Natural killer cell treated with Interleukin-12 subunit alpha and Interleukin-12 subunit beta and Interleukin-15 and Interleukin-18, amount 100 ng/mL, for 72 hours (primary cell): ENCODE data around the gene HIP1. TPM values are rescaled to one million over a fixed set of nuclear protein-coding genes. Genes with fewer than 3 reads are reported as not detected.
A peak's percentile ranks its signal among the peaks of the same experiment; 100 is the strongest.
"Not testable (repeated sequence)": the region's sequence is repeated elsewhere in the genome, so short reads cannot be mapped to it uniquely, and the experiment has no call there.

Experiments used
- ATAC-seq, 2 donors: fragments of 150-1000 bp; cut with Tn5 transposase in 1 of 2; sonication (Bioruptor Pico), chemical (Tn5 transposase) in 1 of 2; 2 replicates each; pipeline ENCODE4 v1.10.0; 2021
- DNase-seq: peaks from one replicate; pipeline ENCODE4 v3.0.0; 2022; ENCODE audit warnings: low spot score
- H3K27ac Mint-ChIP-seq, 2 donors: 1 replicate in 1 of 2; 2 replicates in 1 of 2; pipeline ENCODE4 v1.8.0; 2022; ENCODE audit warnings: mixed read lengths in 2 of 2, mild to moderate bottlenecking in 1 of 2, moderate library complexity in 1 of 2
- H3K27me3 Mint-ChIP-seq, 2 donors: 1 replicate in 1 of 2; 2 replicates in 1 of 2; pipeline ENCODE4 v1.8.0; 2022; ENCODE audit warnings: mixed read lengths in 2 of 2
- H3K36me3 Mint-ChIP-seq: one replicate; pipeline ENCODE4 v1.8.0; 2022; ENCODE audit warnings: mixed read lengths
- H3K4me1 Mint-ChIP-seq, 2 donors: 1 replicate in 1 of 2; 2 replicates in 1 of 2; pipeline ENCODE4 v1.8.0; 2022; ENCODE audit warnings: low read depth in 2 of 2, mixed read lengths in 2 of 2, mild to moderate bottlenecking in 1 of 2
- H3K4me3 Mint-ChIP-seq: one replicate; pipeline ENCODE4 v1.8.0; 2022; ENCODE audit warnings: mixed read lengths
- H3K9me3 Mint-ChIP-seq: 2 replicates; pipeline ENCODE4 v1.8.0; 2022; ENCODE audit warnings: mixed read lengths
- total RNA-seq, 2 donors: library from RNA; stranded (reverse); gene quantifications; one replicate each; pipeline ENCODE4 v1.2.3, GENCODE V29; 2022

The HIP1 gene
- total RNA-seq, 2 donors from 2014 or later: 13.5 to 22.0 TPM

DNA sequence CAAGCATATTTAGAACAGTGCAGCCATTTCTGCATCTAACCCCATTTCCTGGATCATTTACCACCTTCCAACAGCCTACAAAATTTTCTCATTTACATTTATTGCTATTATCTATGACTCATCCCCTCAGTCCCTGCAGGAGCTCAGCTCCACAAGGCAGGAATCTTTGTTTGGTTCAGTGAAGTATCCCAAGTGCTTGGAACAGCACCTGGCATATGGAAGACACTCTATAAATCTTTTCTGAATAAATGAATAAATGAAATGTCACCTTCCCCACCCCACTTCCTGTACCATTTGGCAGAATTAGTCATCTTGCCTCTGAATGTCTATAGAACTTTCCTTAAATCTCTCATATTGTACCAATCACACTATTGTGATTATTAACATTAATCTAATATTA is 110.7 kb downstream of the HIP1 start:
- ATAC-seq (no peak), DNase-seq (no peak)
- Mint-ChIP-seq H3K36me3 (no peaks in the 10 kb centered on the region), H3K9me3 (peaks cover 5% of the 10 kb centered on the region), H3K4me3 (no peak overlapping the region), H3K27me3 (no peaks in the 10 kb centered on the region), H3K27ac (peak overlapping the region in 1 of 2 donors; percentile 12), H3K4me1 (peaks cover 25 to 32% of the 10 kb centered on the region in 2 donors)

DNA sequence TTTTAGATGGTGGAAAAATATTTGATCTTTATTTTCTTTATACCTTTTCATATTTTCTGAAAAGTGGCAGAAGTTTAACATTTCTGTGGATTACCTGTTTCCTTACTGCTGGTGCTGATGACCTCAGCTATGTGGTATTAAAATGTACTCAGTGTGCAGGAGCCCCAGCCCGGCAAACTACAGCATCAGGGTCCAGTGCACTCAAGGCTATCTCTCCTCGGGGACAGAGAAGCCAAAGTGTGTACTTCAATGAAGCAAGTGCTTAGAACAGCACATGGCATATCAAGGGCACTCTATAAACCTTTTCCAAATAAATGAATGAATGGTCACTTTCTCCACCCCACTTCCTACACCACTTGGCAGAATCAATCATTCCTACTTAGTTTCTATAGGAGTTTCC is 111.8 kb downstream of the HIP1 start:
- no peaks in the 10 kb centered on the region for H3K36me3 Mint-ChIP-seq
- ATAC-seq: no peak
- no peak overlapping the region for H3K4me3 Mint-ChIP-seq
- H3K27me3 Mint-ChIP-seq: no peaks in the 10 kb centered on the region
- DNase-seq: no peak
- H3K4me1 Mint-ChIP-seq: peaks cover 30% of the 10 kb centered on the region in 2 donors
- peaks cover 5% of the 10 kb centered on the region for H3K9me3 Mint-ChIP-seq
- no peak overlapping the region for H3K27ac Mint-ChIP-seq

DNA sequence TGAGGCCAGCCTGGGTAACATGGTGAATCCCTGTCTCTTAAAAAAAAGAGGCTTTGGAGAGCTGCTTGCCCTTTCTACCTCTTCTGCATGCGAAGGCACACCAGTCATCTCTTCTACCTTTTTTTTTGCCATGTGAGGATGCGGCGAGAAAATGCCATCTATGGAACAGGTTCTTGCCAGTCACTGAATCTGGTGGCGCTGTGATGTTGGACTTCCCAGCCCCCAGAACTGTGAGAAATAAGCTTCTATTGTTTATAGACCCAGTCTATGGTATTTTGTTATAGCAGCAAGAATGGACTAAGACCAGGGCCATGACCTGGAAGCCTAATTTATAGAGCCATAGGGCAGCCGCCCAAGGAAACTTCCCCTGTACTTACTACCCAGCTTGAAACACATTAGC is 112.9 kb downstream of the HIP1 start:
- Mint-ChIP-seq H3K36me3 (no peaks in the 10 kb centered on the region), H3K4me3 (no peak overlapping the region), H3K9me3 (peaks cover 5% of the 10 kb centered on the region), H3K27ac (peak overlapping the region in 1 of 2 donors; percentile 28), H3K27me3 (no peaks in the 10 kb centered on the region), H3K4me1 (peaks cover 38 to 41% of the 10 kb centered on the region in 2 donors)
- DNase-seq (no peak), ATAC-seq (no peak)

DNA sequence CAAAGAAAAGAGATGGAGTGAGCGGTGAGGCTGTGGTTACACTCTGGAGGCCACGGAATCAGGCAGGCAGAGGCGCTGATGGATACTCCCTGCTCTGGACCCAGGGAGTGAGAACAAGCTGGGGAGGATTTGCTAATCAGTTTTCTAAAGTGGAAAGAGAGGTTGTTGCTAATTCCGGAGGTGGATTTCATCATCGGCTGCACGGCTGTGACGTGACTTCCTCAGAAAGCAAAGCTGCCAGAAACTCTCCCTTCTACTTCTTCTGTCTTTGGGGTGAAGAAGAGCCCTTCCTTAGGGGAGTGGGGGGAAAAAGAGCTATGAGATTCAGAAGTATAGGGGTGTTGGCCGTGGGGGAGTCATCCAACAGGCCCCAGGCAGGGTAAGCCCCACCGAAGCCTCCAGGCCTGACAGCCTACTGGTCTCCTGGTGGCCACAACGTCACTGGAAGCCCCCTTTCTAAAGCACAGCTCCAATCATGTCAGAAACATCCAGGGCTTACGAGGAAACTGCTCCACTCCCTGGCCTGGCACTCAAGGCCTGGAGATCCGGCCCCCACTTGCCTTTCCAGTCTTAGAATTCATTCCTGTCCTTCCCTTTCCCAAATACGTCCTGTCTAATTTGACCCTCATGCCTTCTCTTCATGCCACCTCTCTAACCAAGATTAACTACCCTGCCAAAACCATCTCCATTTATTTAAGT is 114.5 kb downstream of the HIP1 start:
- ATAC-seq: peak; percentile 42 to 72
- Mint-ChIP-seq H3K27me3 (no peaks in the 10 kb centered on the region), H3K9me3 (peaks cover 5% of the 10 kb centered on the region), H3K36me3 (no peaks in the 10 kb centered on the region), H3K27ac (peak overlapping the region; percentile 22 to 52), H3K4me1 (peaks cover 47 to 52% of the 10 kb centered on the region in 2 donors), H3K4me3 (peak overlapping the region; percentile 61)
- DNase-seq: no peak

DNA sequence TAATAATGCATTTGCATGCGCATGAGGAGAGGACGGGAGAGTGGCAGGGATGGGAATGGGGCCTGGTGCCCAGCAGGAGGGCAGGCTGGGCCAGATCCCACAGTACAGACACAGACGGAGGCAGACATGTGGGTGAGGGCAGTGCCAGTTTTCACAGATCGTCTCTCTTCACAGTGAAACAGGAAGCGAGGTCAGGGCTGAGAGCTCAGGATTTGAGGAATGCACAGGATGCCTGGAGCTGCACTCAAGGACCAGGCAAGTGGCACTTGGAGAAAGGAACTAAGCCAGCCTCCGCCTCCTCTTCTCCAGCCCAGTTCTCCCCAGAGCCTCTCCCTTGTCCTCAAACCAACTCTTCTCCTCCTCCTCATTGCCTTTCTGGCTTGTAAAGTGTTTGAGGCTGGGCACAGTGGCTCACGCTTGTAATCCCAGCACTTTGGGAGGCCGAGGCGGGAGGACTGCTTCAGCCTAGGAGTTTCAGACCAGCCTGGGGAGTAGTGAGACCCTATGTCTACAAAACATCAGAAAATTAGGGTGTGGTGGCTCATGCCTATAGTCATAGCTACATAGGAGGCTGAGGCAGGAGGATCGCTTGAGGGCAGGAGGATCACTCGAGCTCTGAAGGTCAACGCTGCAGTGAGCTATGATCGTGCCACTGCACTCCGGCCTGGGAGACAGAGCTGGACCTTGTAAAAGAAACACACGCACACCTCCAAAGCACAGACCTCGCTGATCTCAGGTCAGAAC is 115.2 kb downstream of the HIP1 start:
- Mint-ChIP-seq H3K4me3 (peak overlapping the region; percentile 61), H3K27ac (peak overlapping the region; percentile 22 to 52), H3K27me3 (no peaks in the 10 kb centered on the region), H3K4me1 (peaks cover 49 to 52% of the 10 kb centered on the region in 2 donors), H3K36me3 (no peaks in the 10 kb centered on the region), H3K9me3 (peaks cover 5% of the 10 kb centered on the region)
- no peak for ATAC-seq
- DNase-seq: no peak

DNA sequence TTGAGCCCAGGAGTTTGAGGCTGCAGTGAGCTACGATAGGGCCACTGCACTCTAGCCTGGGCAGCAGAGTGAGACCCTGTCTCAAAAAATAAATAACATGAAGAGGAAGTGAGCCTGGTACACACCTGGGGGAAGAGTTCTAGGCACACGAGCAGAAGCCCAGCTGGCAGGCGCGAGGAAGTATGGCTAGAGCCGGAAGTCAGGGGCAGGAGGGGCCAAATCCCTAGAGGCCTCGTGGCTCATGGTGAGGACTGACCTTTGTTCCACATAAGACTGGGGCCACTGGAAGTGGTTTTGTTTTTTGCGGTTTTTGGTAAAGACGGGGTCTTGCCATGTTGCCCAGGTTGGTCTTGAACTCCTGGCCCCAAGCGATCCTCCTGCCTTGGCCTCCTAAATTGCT is 117.6 kb downstream of the HIP1 start:
- H3K4me1 Mint-ChIP-seq: peaks cover 55 to 61% of the 10 kb centered on the region in 2 donors

DNA sequence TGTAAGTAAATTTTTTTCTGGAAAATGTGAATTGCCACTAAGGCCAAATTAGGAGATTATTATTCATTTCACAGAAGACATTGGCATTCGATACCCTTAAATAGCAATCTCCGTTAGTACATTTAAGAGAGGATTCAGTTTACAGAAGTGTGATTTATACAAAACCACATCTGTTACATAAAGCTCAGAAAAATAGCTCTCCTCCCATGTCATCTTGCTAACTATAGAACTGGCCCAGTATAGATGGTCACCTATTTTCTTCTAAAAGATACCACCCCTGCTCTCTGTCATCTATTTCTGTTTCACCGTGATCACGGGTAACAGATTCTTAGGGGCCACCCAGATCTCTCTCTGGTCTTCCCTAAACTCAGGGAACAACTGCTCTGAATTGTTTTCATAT is 119.1 kb downstream of the HIP1 start:
- Mint-ChIP-seq H3K27ac (peak overlapping the region; percentile 83), H3K27me3 (no peaks in the 10 kb centered on the region), H3K4me3 (peak overlapping the region; percentile 74), H3K4me1 (peaks cover 54 to 61% of the 10 kb centered on the region in 2 donors), H3K9me3 (no peaks in the 10 kb centered on the region), H3K36me3 (no peaks in the 10 kb centered on the region)
- no peak for DNase-seq
- no peak for ATAC-seq

More for the DNA sequence above, 117.6 kb downstream of the HIP1 start:
- Mint-ChIP-seq H3K4me3 (peak overlapping the region; percentile 48), H3K36me3 (no peaks in the 10 kb centered on the region), H3K27me3 (no peaks in the 10 kb centered on the region), H3K9me3 (no peaks in the 10 kb centered on the region), H3K27ac (peak overlapping the region; percentile 83)
- DNase-seq (no peak), ATAC-seq (no peak)

DNA sequence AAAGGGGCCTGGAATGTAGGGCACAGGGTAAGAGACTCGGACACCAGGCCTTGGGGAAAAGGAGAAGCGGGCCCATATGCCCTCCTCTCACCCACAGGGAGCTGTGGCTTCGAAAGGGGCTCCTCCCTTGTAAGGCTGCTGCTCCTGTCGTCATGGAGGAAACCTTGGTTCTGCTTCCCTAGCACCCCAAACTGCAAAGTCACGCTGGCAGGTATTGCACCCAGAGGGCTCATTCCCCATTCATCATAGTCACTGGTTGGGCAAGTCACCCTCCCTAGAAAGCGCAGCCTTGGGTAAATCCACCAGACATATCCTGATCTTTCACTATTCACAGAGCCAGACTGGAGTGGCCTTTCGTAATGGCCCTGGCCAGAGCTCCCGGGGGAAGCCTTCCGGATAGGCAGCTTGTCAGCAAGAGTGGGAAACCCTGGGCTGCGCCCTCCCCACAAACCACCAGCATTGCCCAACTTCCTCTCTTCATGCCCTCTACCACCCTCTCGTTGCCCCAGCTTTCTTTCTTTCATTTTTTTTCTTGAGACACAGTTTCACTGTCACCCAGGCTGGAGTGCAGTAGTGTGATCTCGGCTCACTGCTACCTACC is 121.0 kb downstream of the HIP1 start:
- DNase-seq: peak; percentile 93
- H3K9me3 Mint-ChIP-seq: no peaks in the 10 kb centered on the region

DNA sequence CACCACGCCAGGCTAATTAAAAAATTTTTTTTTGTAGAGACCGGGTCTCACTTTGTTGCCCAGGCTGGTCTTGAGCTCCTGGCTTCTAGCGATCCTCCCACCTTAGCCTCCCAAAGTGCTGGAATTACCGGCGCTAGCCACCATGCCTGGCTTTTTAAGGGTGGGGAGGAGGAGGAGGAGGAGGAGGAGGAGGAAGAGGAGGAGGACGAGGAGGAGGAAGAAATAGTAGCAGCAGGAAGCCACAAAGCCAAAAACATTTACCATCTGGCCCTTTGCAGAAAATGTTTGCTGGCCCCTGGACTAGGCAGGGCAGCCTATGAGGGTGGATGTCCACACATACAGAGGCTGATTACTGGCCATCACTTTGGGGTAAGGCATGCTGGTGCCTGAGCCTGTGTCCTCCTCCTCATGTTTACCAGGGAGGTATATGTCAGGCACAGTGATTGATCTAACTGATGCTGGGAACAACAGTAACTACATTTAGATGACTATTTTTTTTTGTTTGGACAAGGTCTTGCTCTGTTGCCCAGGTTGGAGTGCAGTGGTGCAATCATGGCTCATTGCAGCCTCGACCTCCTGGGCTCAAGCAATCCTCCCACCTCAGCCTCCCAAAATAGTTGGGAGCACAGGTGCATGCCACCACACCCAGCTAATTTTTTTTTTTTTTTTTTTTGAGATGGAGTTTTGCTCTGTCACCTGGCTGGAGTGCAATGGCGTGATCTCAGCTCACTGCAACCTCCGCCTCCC is 122.1 kb downstream of the HIP1 start:
- Mint-ChIP-seq H3K36me3 (no peaks in the 10 kb centered on the region), H3K9me3 (no peaks in the 10 kb centered on the region), H3K4me3 (peak overlapping the region; percentile 25), H3K27ac (peak overlapping the region; percentile 83), H3K27me3 (no peaks in the 10 kb centered on the region), H3K4me1 (peaks cover 41 to 47% of the 10 kb centered on the region in 2 donors)
- no peak for ATAC-seq
- no peak for DNase-seq

More for the DNA sequence above, 121.0 kb downstream of the HIP1 start:
- Mint-ChIP-seq H3K27me3 (no peaks in the 10 kb centered on the region), H3K27ac (peak overlapping the region; percentile 83), H3K4me1 (peaks cover 43 to 55% of the 10 kb centered on the region in 2 donors), H3K4me3 (peak overlapping the region; percentile 74), H3K36me3 (no peaks in the 10 kb centered on the region)
- peak; percentile 96 for ATAC-seq

DNA sequence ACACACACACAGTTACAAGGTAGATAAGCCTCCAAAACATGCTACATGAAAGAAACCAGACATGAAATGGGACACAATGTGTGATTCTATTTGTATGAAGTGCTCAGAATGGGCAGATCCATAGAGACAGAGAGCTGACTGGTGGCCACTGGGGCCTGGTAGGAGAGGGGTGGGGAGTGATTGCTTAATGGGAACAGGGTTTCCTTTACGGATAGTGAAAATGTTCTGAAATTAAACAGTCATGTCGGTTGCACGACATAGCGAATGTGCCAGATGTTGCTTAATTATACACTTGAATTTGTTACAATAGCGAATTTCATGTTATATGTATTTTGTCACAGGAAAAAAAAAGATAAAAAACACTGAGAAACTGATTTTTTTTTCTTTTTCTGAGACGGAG is 124.3 kb downstream of the HIP1 start:
- H3K9me3 Mint-ChIP-seq: no peaks in the 10 kb centered on the region
- DNase-seq (no peak), ATAC-seq (no peak)
- no peaks in the 10 kb centered on the region for H3K27me3 Mint-ChIP-seq
- no peak overlapping the region for H3K4me3 Mint-ChIP-seq
- H3K4me1 Mint-ChIP-seq: peaks cover 23 to 27% of the 10 kb centered on the region in 2 donors
- no peak overlapping the region for H3K27ac Mint-ChIP-seq
- no peaks in the 10 kb centered on the region for H3K36me3 Mint-ChIP-seq

DNA sequence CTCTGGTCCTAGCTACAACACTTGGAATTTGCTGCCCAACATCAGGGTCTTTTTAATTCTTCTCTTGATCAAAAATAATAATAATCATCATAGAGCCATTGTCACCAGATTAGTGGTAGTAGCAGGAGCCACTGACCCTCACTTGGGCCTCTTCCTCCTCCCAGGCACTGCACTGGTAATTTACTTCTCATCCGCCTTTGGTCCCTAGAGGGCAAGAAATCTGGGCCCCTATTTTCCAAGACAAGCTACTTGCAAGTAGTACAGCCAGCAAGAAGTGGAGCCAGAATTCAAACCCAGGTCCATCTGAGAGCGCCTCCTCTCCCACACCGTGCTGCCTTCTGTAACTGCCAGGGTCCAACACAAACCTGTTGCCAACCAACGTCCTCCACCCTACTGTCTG is 125.4 kb downstream of the HIP1 start:
- no peaks in the 10 kb centered on the region for H3K9me3 Mint-ChIP-seq
- H3K36me3 Mint-ChIP-seq: no peaks in the 10 kb centered on the region
- no peak for DNase-seq
- no peaks in the 10 kb centered on the region for H3K27me3 Mint-ChIP-seq
- peaks cover 16 to 17% of the 10 kb centered on the region in 2 donors for H3K4me1 Mint-ChIP-seq
- H3K4me3 Mint-ChIP-seq: no peak overlapping the region
- no peak overlapping the region for H3K27ac Mint-ChIP-seq
- no peak for ATAC-seq

DNA sequence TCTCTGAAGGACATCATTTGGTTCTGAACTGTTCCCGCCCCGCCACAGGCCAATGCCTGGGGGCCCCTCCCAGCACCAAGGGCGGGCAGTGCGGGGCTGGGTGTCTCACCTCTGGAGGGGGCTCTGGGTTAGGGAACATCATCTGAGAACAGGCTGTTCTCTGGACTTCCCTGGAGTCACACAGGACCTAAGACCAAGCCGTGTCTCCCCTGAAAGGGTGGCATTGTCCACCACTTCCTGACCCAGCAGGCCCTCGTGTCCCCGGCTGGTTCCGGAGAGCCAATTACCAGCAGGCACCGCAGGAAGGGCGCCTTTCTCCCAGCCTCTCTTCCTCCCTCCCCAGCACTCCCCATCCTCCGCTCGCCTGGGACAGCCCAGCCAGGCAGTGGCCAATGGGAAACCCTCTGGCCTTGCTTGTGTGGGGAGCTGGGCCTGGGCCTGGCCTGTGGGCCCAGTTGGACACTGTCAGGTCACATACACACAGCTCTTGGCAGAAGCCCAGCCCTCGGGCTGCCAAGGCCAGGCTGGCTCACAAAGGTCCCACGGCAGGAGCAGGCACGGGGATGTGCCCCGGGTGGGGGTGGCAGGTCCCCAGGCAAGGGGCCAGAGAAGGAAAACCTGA is 127.1 kb downstream of the HIP1 start:
- Mint-ChIP-seq H3K4me3 (no peak overlapping the region), H3K27me3 (no peaks in the 10 kb centered on the region), H3K4me1 (peaks cover 3 to 4% of the 10 kb centered on the region in 2 donors), H3K9me3 (no peaks in the 10 kb centered on the region), H3K36me3 (no peaks in the 10 kb centered on the region), H3K27ac (no peak overlapping the region)
- ATAC-seq: peak in 1 of 2 donors; percentile 40
- no peak for DNase-seq

DNA sequence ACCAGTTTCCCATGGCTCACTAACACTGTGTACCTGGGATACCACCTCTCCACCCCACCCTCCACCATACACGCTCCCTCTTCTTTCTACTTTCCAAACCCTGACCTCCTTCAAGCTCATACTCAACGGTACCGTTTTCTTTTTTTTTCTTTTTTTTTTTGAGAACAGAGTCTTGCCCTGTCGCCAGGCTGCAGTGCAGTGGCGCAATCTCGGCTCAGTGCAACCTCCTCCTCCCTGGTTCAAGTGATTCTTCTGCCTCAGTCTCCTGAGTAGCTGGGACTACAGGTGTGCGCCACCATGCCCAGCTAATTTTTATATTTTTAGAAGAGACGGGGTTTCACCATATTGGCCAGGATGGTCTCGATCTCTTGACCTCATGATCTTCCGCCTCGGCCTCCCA is 129.3 kb downstream of the HIP1 start:
- not testable (repeated sequence) for ATAC-seq, H3K27ac Mint-ChIP-seq, H3K4me1 Mint-ChIP-seq, H3K9me3 Mint-ChIP-seq, H3K36me3 Mint-ChIP-seq, H3K27me3 Mint-ChIP-seq, H3K4me3 Mint-ChIP-seq, DNase-seq
